ENCODE results near the gene ARHGAP45. TPM values are rescaled to one million over a fixed set of nuclear protein-coding genes. Genes with fewer than 3 reads are reported as not detected.

Gene ARHGAP45
- total RNA-seq, 1 donor from 2014 or later = 8.9 TPM

DNA sequence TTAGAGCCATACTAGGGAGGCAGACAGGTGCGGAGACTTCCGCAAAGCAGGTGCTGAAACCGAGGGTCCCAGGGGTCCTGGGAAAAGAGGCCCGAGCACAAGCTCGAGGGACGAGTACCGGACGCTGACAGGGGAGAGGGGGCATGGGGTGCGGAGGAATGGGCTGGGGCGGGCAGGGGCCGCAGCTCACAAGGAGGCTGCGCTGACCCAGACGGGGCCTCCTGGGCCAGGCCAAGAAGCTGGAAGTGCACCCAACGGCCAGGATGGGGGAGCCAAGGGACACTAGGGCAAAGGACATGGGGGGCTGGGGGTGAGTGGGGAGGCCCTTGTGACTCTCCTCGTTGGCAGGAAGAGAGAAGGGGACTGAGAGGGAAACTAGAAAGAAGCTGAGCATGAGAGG, 26.4 kb downstream of the ARHGAP45 start:
- Histone ChIP-seq H3K4me1 (ENCODE audit: control insufficient read depth in 3 of 3, insufficient read depth in 3 of 3, low read length in 3 of 3) (peaks cover 19 to 35% (median 22%) of the 10 kb centered on the region in 3 donors), H3K36me3 (ENCODE audit: control insufficient read depth in 3 of 3, insufficient read depth in 3 of 3, low read length in 3 of 3) (peaks cover 16 to 26% (median 23%) of the 10 kb centered on the region in 3 donors), H3K9ac (ENCODE audit: low read depth in 1 of 3, low read length in 3 of 3) (peak overlapping the region in 1 of 3 donors; percentile 91), H3K4me3 (ENCODE audit: low read length in 3 of 3) (no peak overlapping the region), H3K9me3 (ENCODE audit: control insufficient read depth in 3 of 3, low read length in 3 of 3) (no peaks in the 10 kb centered on the region), H3K27ac (ENCODE audit: low read depth, low read length) (no peak overlapping the region), H3K27me3 (ENCODE audit: control insufficient read depth in 3 of 3, insufficient read depth in 3 of 3, low read length in 3 of 3) (no peaks in the 10 kb centered on the region)

GRCh38 chr19:1093811-1094553, 27.0 kb downstream of the ARHGAP45 start:
- H3K9ac ChIP-seq (ENCODE audit: low read depth in 1 of 3, low read length in 3 of 3) = peak overlapping the region; percentile 85 to 91 (median 91)
- H3K27ac ChIP-seq (ENCODE audit: low read depth, low read length) = no peak overlapping the region
- H3K4me1 ChIP-seq (ENCODE audit: control insufficient read depth in 3 of 3, insufficient read depth in 3 of 3, low read length in 3 of 3) = peaks cover 25 to 35% (median 28%) of the 10 kb centered on the region in 3 donors
- no peaks in the 10 kb centered on the region for H3K9me3 ChIP-seq (ENCODE audit: control insufficient read depth in 3 of 3, low read length in 3 of 3)
- H3K36me3 ChIP-seq (ENCODE audit: control insufficient read depth in 3 of 3, insufficient read depth in 3 of 3, low read length in 3 of 3) = peaks cover 14 to 20% (median 16%) of the 10 kb centered on the region in 3 donors
- H3K4me3 ChIP-seq (ENCODE audit: low read length in 3 of 3) = peak overlapping the region; percentile 83 to 87 (median 87)
- H3K27me3 ChIP-seq (ENCODE audit: control insufficient read depth in 3 of 3, insufficient read depth in 3 of 3, low read length in 3 of 3) = no peaks in the 10 kb centered on the region

GRCh38 chr19:1094655-1094977, 27.6 kb downstream of the ARHGAP45 start:
- Histone ChIP-seq H3K27ac (ENCODE audit: low read depth, low read length) (peak overlapping the region; percentile 58), H3K36me3 (ENCODE audit: control insufficient read depth in 3 of 3, insufficient read depth in 3 of 3, low read length in 3 of 3) (peaks cover 14 to 15% (median 15%) of the 10 kb centered on the region in 3 donors), H3K4me3 (ENCODE audit: low read length in 3 of 3) (peak overlapping the region; percentile 83 to 87 (median 87)), H3K27me3 (ENCODE audit: control insufficient read depth in 3 of 3, insufficient read depth in 3 of 3, low read length in 3 of 3) (no peaks in the 10 kb centered on the region), H3K4me1 (ENCODE audit: control insufficient read depth in 3 of 3, insufficient read depth in 3 of 3, low read length in 3 of 3) (peaks cover 28 to 36% (median 28%) of the 10 kb centered on the region in 3 donors), H3K9me3 (ENCODE audit: control insufficient read depth in 3 of 3, low read length in 3 of 3) (no peaks in the 10 kb centered on the region), H3K9ac (ENCODE audit: low read depth in 1 of 3, low read length in 3 of 3) (peak overlapping the region; percentile 85 to 91 (median 91))

DNA sequence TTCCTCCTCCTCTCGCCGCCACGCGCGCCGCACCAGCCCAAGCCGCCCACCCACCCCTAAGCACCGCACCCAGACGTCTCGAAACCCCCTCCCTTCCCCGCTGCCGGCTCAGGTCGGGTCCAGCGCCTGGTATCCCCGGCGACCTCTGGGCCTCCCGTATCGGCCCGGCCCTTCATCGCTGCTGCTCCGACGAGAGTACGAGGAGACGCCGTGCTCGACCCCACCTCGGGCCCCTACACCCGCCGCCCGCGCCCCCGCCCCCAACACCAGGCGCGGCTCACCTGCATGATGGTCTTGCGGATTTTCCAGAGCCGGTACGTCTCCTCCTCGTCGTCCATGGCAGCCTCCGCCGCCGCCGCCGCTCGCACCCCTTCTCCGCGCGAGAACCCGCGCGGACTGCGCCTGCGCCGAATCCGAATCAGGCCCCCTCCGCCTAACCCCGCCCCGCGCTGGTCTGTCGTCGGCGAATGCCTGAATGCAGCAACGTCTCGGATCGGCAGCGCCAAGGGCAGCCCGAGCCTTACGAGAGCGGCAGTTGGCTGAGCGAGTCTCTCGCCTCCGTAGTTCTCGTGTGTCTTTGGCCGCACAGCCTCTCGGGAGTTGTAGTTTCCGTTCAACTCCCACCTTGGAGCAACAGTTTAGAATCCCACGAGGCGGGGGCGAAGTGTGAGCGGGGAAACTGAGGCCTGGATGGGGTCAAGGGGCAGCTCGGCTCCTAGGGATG, 28.2 kb downstream of the ARHGAP45 start, which contains the start of gene POLR2E:
Gene POLR2E (minus strand): TSS at position 398 of the 724 bp plus-strand sequence. CDS start 60 bp downstream, at position 338.
- peak within 1 kb of the TSS; percentile 58 for H3K27ac ChIP-seq (ENCODE audit: low read depth, low read length)
- peak within 1 kb of the TSS; percentile 85 to 91 (median 91) for H3K9ac ChIP-seq (ENCODE audit: low read depth in 1 of 3, low read length in 3 of 3)
- H3K36me3 ChIP-seq (ENCODE audit: control insufficient read depth in 3 of 3, insufficient read depth in 3 of 3, low read length in 3 of 3) = peaks cover 14 to 15% (median 15%) of the 10 kb centered on the region in 3 donors
- peak within 1 kb of the TSS; percentile 83 to 87 (median 87) for H3K4me3 ChIP-seq (ENCODE audit: low read length in 3 of 3)
- peaks cover 28 to 39% (median 31%) of the 10 kb centered on the region in 3 donors for H3K4me1 ChIP-seq (ENCODE audit: control insufficient read depth in 3 of 3, insufficient read depth in 3 of 3, low read length in 3 of 3)
- H3K27me3 ChIP-seq (ENCODE audit: control insufficient read depth in 3 of 3, insufficient read depth in 3 of 3, low read length in 3 of 3) = no peaks in the 10 kb centered on the region
- H3K9me3 ChIP-seq (ENCODE audit: control insufficient read depth in 3 of 3, low read length in 3 of 3) = no peaks in the 10 kb centered on the region

GRCh38 chr19:1097810-1098176, 30.8 kb downstream of the ARHGAP45 start:
- Histone ChIP-seq H3K9ac (ENCODE audit: low read depth in 1 of 3, low read length in 3 of 3) (peak overlapping the region in 1 of 3 donors; percentile 10), H3K4me3 (ENCODE audit: low read length in 3 of 3) (no peak overlapping the region), H3K27me3 (ENCODE audit: control insufficient read depth in 3 of 3, insufficient read depth in 3 of 3, low read length in 3 of 3) (no peaks in the 10 kb centered on the region), H3K27ac (ENCODE audit: low read depth, low read length) (peak overlapping the region; percentile 25), H3K9me3 (ENCODE audit: control insufficient read depth in 3 of 3, low read length in 3 of 3) (no peaks in the 10 kb centered on the region), H3K4me1 (ENCODE audit: control insufficient read depth in 3 of 3, insufficient read depth in 3 of 3, low read length in 3 of 3) (peaks cover 43 to 57% (median 45%) of the 10 kb centered on the region in 3 donors), H3K36me3 (ENCODE audit: control insufficient read depth in 3 of 3, insufficient read depth in 3 of 3, low read length in 3 of 3) (peaks cover 3% of the 10 kb centered on the region in 3 donors)

GRCh38 chr19:1098177-1099051, 31.4 kb downstream of the ARHGAP45 start:
- Histone ChIP-seq H3K9me3 (ENCODE audit: control insufficient read depth in 3 of 3, low read length in 3 of 3) (no peaks in the 10 kb centered on the region), H3K4me3 (ENCODE audit: low read length in 3 of 3) (no peak overlapping the region), H3K36me3 (ENCODE audit: control insufficient read depth in 3 of 3, insufficient read depth in 3 of 3, low read length in 3 of 3) (peaks cover 3% of the 10 kb centered on the region in 3 donors), H3K27me3 (ENCODE audit: control insufficient read depth in 3 of 3, insufficient read depth in 3 of 3, low read length in 3 of 3) (no peaks in the 10 kb centered on the region), H3K9ac (ENCODE audit: low read depth in 1 of 3, low read length in 3 of 3) (peak overlapping the region in 1 of 3 donors; percentile 10), H3K4me1 (ENCODE audit: control insufficient read depth in 3 of 3, insufficient read depth in 3 of 3, low read length in 3 of 3) (peaks cover 48 to 62% (median 50%) of the 10 kb centered on the region in 3 donors), H3K27ac (ENCODE audit: low read depth, low read length) (peak overlapping the region; percentile 58)

- H3K27me3 ChIP-seq (ENCODE audit: control insufficient read depth in 3 of 3, insufficient read depth in 3 of 3, low read length in 3 of 3) = no peaks in the 10 kb centered on the region
Observed at GRCh38 chr19:1101337-1101698, 34.4 kb downstream of the ARHGAP45 start.

DNA sequence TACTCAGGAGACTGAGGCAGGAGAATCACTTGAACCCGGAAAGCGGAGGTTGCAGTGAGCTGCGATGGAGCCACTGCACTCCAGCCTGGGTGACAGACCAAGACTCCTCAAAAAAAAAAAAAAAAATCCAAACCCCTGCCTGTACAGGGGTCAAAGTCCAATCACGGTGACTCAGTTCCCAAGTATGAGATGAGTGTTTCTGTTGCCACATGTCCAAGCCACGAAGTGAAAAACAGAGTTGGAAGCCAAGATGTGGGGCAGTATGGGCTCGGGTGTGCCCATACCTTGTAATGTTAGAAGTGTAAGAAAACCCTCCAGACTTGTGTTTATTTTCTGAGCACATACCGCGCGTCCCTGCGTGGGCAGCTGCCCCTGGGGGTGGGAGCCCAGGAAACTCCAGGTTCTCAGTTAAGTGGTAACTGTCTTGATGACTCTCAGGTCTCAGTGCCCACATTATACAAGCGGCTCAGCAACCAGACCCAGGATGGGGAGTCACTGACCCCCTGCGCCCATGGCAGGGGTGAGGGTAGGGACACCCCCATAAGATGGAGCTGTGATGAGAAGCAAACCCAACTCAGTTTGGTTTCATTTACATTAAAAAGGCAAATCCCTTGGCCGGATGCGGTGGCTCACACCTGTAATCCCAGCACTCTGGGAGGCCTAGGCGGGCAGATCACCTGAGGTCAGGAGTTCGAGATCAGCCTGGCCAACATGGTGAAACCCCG, 35.6 kb downstream of the ARHGAP45 start:
- Histone ChIP-seq H3K4me1 (ENCODE audit: control insufficient read depth in 3 of 3, insufficient read depth in 3 of 3, low read length in 3 of 3) (peaks cover 41 to 68% (median 44%) of the 10 kb centered on the region in 3 donors), H3K27me3 (ENCODE audit: control insufficient read depth in 3 of 3, insufficient read depth in 3 of 3, low read length in 3 of 3) (no peaks in the 10 kb centered on the region), H3K36me3 (ENCODE audit: control insufficient read depth in 3 of 3, insufficient read depth in 3 of 3, low read length in 3 of 3) (peaks cover 4 to 15% (median 14%) of the 10 kb centered on the region in 3 donors), H3K4me3 (ENCODE audit: low read length in 3 of 3) (peak overlapping the region in 2 of 3 donors; percentile 5 to 22), H3K27ac (ENCODE audit: low read depth, low read length) (peak overlapping the region; percentile 98), H3K9ac (ENCODE audit: low read depth in 1 of 3, low read length in 3 of 3) (peak overlapping the region in 2 of 3 donors; percentile 45 to 68), H3K9me3 (ENCODE audit: control insufficient read depth in 3 of 3, low read length in 3 of 3) (no peaks in the 10 kb centered on the region)

More at GRCh38 chr19:1101337-1101698, 34.4 kb downstream of the ARHGAP45 start:
- Histone ChIP-seq H3K36me3 (ENCODE audit: control insufficient read depth in 3 of 3, insufficient read depth in 3 of 3, low read length in 3 of 3) (peaks cover 2 to 4% (median 3%) of the 10 kb centered on the region in 3 donors), H3K4me3 (ENCODE audit: low read length in 3 of 3) (peak overlapping the region in 2 of 3 donors; percentile 41 to 60), H3K9me3 (ENCODE audit: control insufficient read depth in 3 of 3, low read length in 3 of 3) (no peaks in the 10 kb centered on the region), H3K9ac (ENCODE audit: low read depth in 1 of 3, low read length in 3 of 3) (peak overlapping the region in 2 of 3 donors; percentile 45 to 68), H3K27ac (ENCODE audit: low read depth, low read length) (peak overlapping the region; percentile 98), H3K4me1 (ENCODE audit: control insufficient read depth in 3 of 3, insufficient read depth in 3 of 3, low read length in 3 of 3) (peaks cover 41 to 60% (median 44%) of the 10 kb centered on the region in 3 donors)

All from skeletal muscle tissue (tissue), 4 donors.